ENCODE results near the gene RNF215.

DNA sequence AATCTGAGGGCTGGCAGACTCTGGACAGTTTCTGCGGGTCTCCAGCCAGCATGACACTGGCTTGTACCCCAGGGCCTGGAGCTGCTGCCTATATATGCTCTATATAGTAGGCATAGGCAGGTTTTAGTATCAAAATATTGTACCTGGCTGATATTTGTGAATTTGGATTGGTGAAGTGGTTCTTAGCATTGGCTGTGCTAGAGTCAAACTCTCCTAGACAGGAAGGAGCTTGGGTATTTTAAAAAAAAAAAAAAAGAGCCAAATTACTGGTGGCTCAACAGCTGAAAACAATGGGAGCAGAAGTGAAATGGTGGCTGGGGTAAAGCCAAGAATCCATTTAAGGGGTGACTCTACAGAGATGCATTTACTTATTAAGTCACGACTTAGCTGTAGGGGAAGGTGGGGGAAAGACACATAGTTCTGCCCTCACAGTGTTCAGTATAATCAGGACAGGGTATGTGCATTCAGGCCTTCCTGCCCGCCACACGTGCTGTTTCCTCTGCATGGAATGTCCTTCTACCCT, 27.4 kb upstream of the RNF215 start:
- TF ChIP-seq POLR2A (IDR thresholded peaks at IDR 0.05; ENCODE audit: low read depth, low read length) (no peak), TAF1 (IDR thresholded peaks at IDR 0.05; ENCODE audit: low read depth, low read length) (no peak), PAX5 (IDR thresholded peaks at IDR 0.05; ENCODE audit: insufficient read depth, low read length, severe bottlenecking) (no peak)
